Upper lobe of left lung (tissue), 6 donors: Measurements from ENCODE around the gene PLXNA4. TPM values are rescaled to one million over a fixed set of nuclear protein-coding genes. Genes with fewer than 3 reads are reported as not detected.
A peak's percentile ranks its signal among the peaks of the same experiment; 100 is the strongest.

Experiments used
- ATAC-seq, 2 donors: fragments of 200-7000 bp; cut with Tn5 transposase; one replicate each; pipeline ENCODE4 v1.9.1; 2022; ENCODE audit warnings: mild to moderate bottlenecking in 2 of 2, moderate library complexity in 2 of 2; ENCODE audit not compliant: low FRiP score in 2 of 2
- DNase-seq, 2 donors: peaks; one replicate each; pipeline ENCODE4 v3.0.0-alpha.2; 2019 to 2020
- H3K27ac ChIP-seq, 4 donors: fragments of 200-600 bp; sonication (generic); one replicate each; pipeline ENCODE4 v1.5.1; 2016 to 2019
- H3K27me3 ChIP-seq, 4 donors: fragments of 200-600 bp; sonication (generic); one replicate each; pipeline ENCODE4 v1.5.1; 2017 to 2019
- H3K36me3 ChIP-seq, 4 donors: fragments of 200-600 bp; sonication (generic); one replicate each; pipeline ENCODE4 v1.5.1; 2016 to 2019
- H3K4me1 ChIP-seq, 4 donors: fragments of 200-600 bp; sonication (generic); one replicate each; pipeline ENCODE4 v1.5.1; 2018 to 2019
- H3K4me3 ChIP-seq, 4 donors: fragments of 200-600 bp; sonication (generic); one replicate each; pipeline ENCODE4 v1.5.1; 2017 to 2019; ENCODE audit warnings: mild to moderate bottlenecking in 2 of 4, moderate library complexity in 1 of 4
- H3K9me3 ChIP-seq, 4 donors: fragments of 200-600 bp; sonication (generic); one replicate each; pipeline ENCODE4 v1.5.1; 2018 to 2019
- CTCF ChIP-seq, 6 experiments: fragments of 450-650 bp in 4 of 6; fragments of 200-600 bp in 2 of 6; sonication (generic) in 2 of 6; IDR thresholded peaks; one replicate each; pipeline ENCODE4 v1.5.1; 2016 to 2019; ENCODE audit warnings: antibody characterized with exemption in 6 of 6
- EP300 ChIP-seq, 4 donors: sonication (generic); formaldehyde crosslinking; IDR thresholded peaks; one replicate each; pipeline ENCODE4 v1.5.1; 2017; ENCODE audit warnings: antibody characterized with exemption in 4 of 4, control low read depth in 2 of 4
- POLR2A ChIP-seq, 4 donors: fragments of 450-650 bp; IDR thresholded peaks; one replicate each; pipeline ENCODE4 v1.5.1; 2016 to 2017; ENCODE audit warnings: antibody characterized with exemption in 4 of 4, mild to moderate bottlenecking in 2 of 4
- POLR2AphosphoS5 ChIP-seq, 2 donors: sonication (generic); formaldehyde crosslinking; IDR thresholded peaks; one replicate each; pipeline ENCODE4 v1.5.1; 2017; ENCODE audit warnings: antibody characterized with exemption in 2 of 2
- WGBS, 2 donors: methylation state at CpG; one replicate each; pipeline ENCODE4 v1.1.5; 2017 to 2018; 5-methylcytosine and 5-hydroxymethylcytosine counted together
- total RNA-seq, 6 donors: library from RNA; depleted of rRNA in 4 of 6; stranded (reverse); fragments of >200 nt in 4 of 6; gene quantifications; one replicate each; pipeline versions ENCODE4 v1.1.0 to v1.2.1, GENCODE V29; 2016 to 2021
- donor health status: DM: no; HTN: no; CAD: no; lungs with moderate emphysema.
- donor health status: DM: no; HTN: yes; CAD: no; lungs with severe emphysema.

Gene PLXNA4
- total RNA-seq, 6 donors from 2014 or later, result 1.1 to 5.9 (median 2.6) TPM

GRCh38 chr7:132272763-132273371, 303.4 kb downstream of the PLXNA4 start:
- 79 to 81% methylated on average over 9 of the region's 9 CpGs for WGBS, 2 donors
- no peaks in the 10 kb centered on the region for H3K9me3 ChIP-seq
- no peak overlapping the region for H3K27ac ChIP-seq
- no peak overlapping the region for H3K4me3 ChIP-seq
- H3K4me1 ChIP-seq, result no peaks in the 10 kb centered on the region
- no peak for DNase-seq
- H3K27me3 ChIP-seq, result no peaks in the 10 kb centered on the region
- no peak for ATAC-seq
- TF ChIP-seq CTCF (IDR thresholded peaks at IDR 0.05), result no peak
- TF ChIP-seq POLR2AphosphoS5 (IDR thresholded peaks at IDR 0.05), result no peak
- TF ChIP-seq POLR2A (IDR thresholded peaks at IDR 0.05), result no peak
- no peak for TF ChIP-seq EP300 (IDR thresholded peaks at IDR 0.05)
- H3K36me3 ChIP-seq, result no peaks in the 10 kb centered on the region

- WGBS, 2 donors, result 20 to 25% methylated on average over 2 of the region's 2 CpGs
- ATAC-seq, result no peak
- Histone ChIP-seq H3K27ac (no peak overlapping the region), H3K9me3 (no peaks in the 10 kb centered on the region), H3K4me1 (no peaks in the 10 kb centered on the region), H3K27me3 (no peaks in the 10 kb centered on the region), H3K4me3 (no peak overlapping the region), H3K36me3 (no peaks in the 10 kb centered on the region)
- TF ChIP-seq CTCF (IDR thresholded peaks at IDR 0.05), result no peak
- no peak for TF ChIP-seq EP300 (IDR thresholded peaks at IDR 0.05)
- no peak for TF ChIP-seq POLR2AphosphoS5 (IDR thresholded peaks at IDR 0.05)
- TF ChIP-seq POLR2A (IDR thresholded peaks at IDR 0.05), result no peak
- no peak for DNase-seq
Measured at GRCh38 chr7:132270517-132270916, 305.8 kb downstream of the PLXNA4 start.

GRCh38 chr7:132269718-132270117, 306.6 kb downstream of the PLXNA4 start:
- Histone ChIP-seq H3K36me3 (no peaks in the 10 kb centered on the region), H3K4me1 (no peaks in the 10 kb centered on the region), H3K4me3 (no peak overlapping the region), H3K27me3 (no peaks in the 10 kb centered on the region), H3K9me3 (no peaks in the 10 kb centered on the region), H3K27ac (no peak overlapping the region)
- ATAC-seq, result no peak
- 57 to 63% methylated on average over 5 of the region's 5 CpGs for WGBS, 2 donors
- no peak for TF ChIP-seq CTCF (IDR thresholded peaks at IDR 0.05)
- no peak for TF ChIP-seq POLR2A (IDR thresholded peaks at IDR 0.05)
- no peak for TF ChIP-seq POLR2AphosphoS5 (IDR thresholded peaks at IDR 0.05)
- TF ChIP-seq EP300 (IDR thresholded peaks at IDR 0.05), result no peak
- DNase-seq, result no peak

DNA sequence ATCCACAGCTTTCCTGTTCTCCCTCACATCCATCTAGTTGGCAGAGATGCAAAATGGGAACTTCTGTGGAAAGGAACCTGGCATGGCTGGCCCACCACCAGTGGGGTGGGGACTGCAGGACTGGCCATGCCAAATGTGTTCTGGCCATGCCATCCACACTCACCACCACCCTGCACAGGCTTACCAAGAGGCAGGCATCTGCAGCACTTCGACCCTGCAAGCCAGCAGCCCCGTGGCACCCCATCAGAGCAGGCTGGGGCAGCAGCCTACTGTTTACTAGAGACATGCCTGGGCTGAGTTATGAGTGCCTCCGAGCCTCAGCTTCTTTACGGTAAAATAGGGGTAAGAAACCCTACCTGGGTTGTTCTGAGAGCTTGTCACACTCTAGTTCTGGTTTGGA, 313.1 kb downstream of the PLXNA4 start:
- ATAC-seq (no peak), DNase-seq (peak in 1 of 2 donors; percentile 40)
- WGBS, 2 donors, result 68 to 87% methylated on average over 2 to 4 of the region's 4 CpGs
- Histone ChIP-seq H3K9me3 (no peaks in the 10 kb centered on the region), H3K4me1 (no peaks in the 10 kb centered on the region), H3K27me3 (no peaks in the 10 kb centered on the region), H3K36me3 (no peaks in the 10 kb centered on the region), H3K27ac (no peak overlapping the region), H3K4me3 (no peak overlapping the region)
- TF ChIP-seq CTCF (IDR thresholded peaks at IDR 0.05) (no peak), POLR2AphosphoS5 (IDR thresholded peaks at IDR 0.05) (no peak), POLR2A (IDR thresholded peaks at IDR 0.05) (no peak), EP300 (IDR thresholded peaks at IDR 0.05) (no peak)

DNA sequence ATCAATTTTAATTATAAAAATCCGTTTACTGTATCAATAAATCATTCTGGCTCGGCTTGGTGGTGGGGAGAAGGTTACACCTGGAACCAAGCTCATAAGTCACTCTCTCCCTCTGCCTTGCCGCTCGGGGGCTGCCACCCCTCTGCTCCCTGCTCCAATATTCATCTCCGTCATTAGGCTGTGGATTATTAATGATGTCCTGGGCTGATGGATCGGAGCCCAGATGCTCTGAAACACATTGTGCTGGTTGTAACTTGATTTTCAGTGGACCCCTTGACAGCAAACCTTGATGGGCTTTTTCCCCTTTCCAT, 314.2 kb downstream of the PLXNA4 start:
- TF ChIP-seq POLR2A (IDR thresholded peaks at IDR 0.05) (no peak), CTCF (IDR thresholded peaks at IDR 0.05) (no peak), POLR2AphosphoS5 (IDR thresholded peaks at IDR 0.05) (no peak), EP300 (IDR thresholded peaks at IDR 0.05) (no peak)
- Histone ChIP-seq H3K27ac (no peak overlapping the region), H3K4me1 (no peaks in the 10 kb centered on the region), H3K9me3 (no peaks in the 10 kb centered on the region), H3K36me3 (no peaks in the 10 kb centered on the region), H3K27me3 (no peaks in the 10 kb centered on the region), H3K4me3 (no peak overlapping the region)
- DNase-seq, result no peak
- WGBS, 2 donors, result 60 to 62% methylated on average over 6 of the region's 6 CpGs
- no peak for ATAC-seq
